ENCODE data around the gene BACE1-AS.

- TF ChIP-seq CTCF (IDR thresholded peaks at IDR 0.05), result no peak
- no peak for TF ChIP-seq EZH2 (IDR thresholded peaks at IDR 0.05)
These were observed 17.4 kb upstream of the BACE1-AS start for GRCh38 chr11:117273550-117274289.

Measured in neural progenitor cell (in vitro differentiated cells).